Naive B cell (primary cell): Measurements from ENCODE around the gene C4orf50. TPM values are rescaled to one million over a fixed set of nuclear protein-coding genes. Genes with fewer than 3 reads are reported as not detected.

Experiments used
- ATAC-seq, 2 donors: fragments of 150-1000 bp; cut with Tn5 transposase; 2 replicates each; pipeline ENCODE4 v1.10.0; 2021; ENCODE audit warnings: low read depth in 2 of 2, mild to moderate bottlenecking in 2 of 2, moderate library complexity in 2 of 2
- DNase-seq: peaks from one replicate; pipeline ENCODE4 v3.0.0; 2022
- H3K27ac Mint-ChIP-seq, 6 donors: one replicate each; pipeline ENCODE4 v1.8.0; 2020 to 2022; ENCODE audit warnings: mild to moderate bottlenecking in 6 of 6, mixed read lengths in 6 of 6, moderate library complexity in 5 of 6, inconsistent platforms in 2 of 6
- H3K27me3 Mint-ChIP-seq, 3 donors: one replicate each; pipeline ENCODE4 v1.8.0; 2021 to 2022; ENCODE audit warnings: mixed read lengths in 3 of 3, mild to moderate bottlenecking in 1 of 3
- H3K36me3 Mint-ChIP-seq, 2 donors: one replicate each; pipeline ENCODE4 v1.8.0; 2020 to 2022; ENCODE audit warnings: mixed read lengths in 2 of 2, inconsistent platforms in 1 of 2, mild to moderate bottlenecking in 1 of 2
- H3K4me1 Mint-ChIP-seq, 3 donors: one replicate each; pipeline ENCODE4 v1.8.0; 2020 to 2022; ENCODE audit warnings: mixed read lengths in 3 of 3, inconsistent platforms in 1 of 3, mild to moderate bottlenecking in 1 of 3, moderate library complexity in 1 of 3
- H3K4me3 Mint-ChIP-seq, 8 donors: one replicate each; pipeline ENCODE4 v1.8.0; 2020 to 2022; ENCODE audit warnings: mild to moderate bottlenecking in 8 of 8, mixed read lengths in 8 of 8, moderate library complexity in 8 of 8, inconsistent platforms in 2 of 8
- H3K9me3 Mint-ChIP-seq, 7 donors: one replicate each; pipeline ENCODE4 v1.8.0; 2020 to 2022; ENCODE audit warnings: mixed read lengths in 7 of 7, mild to moderate bottlenecking in 5 of 7, inconsistent platforms in 2 of 7, moderate library complexity in 1 of 7
- polyA plus RNA-seq, 6 donors: library from polyadenylated mRNA; unstranded; fragments of 300-500 nt; fragmentation: Illumina TruSeq; gene quantifications; one replicate each; pipeline ENCODE4 v1.2.3, GENCODE V29; 2021; ENCODE audit warnings: low read depth in 6 of 6

Gene C4orf50
- polyA plus RNA-seq, 6 donors from 2014 or later = not detected

- peaks cover 7 to 26% (median 15%) of the 10 kb centered on the region in 3 donors for H3K27me3 Mint-ChIP-seq
- no peaks in the 10 kb centered on the region for H3K36me3 Mint-ChIP-seq
- H3K9me3 Mint-ChIP-seq = peaks cover 0 to 6% (median 3%) of the 10 kb centered on the region in 7 donors
- peaks cover 4 to 10% (median 9%) of the 10 kb centered on the region in 3 donors for H3K4me1 Mint-ChIP-seq
- DNase-seq = no peak
- peak overlapping the region in 1 of 8 donors; percentile 45 for H3K4me3 Mint-ChIP-seq
- ATAC-seq = no peak
- peak overlapping the region in 1 of 6 donors; percentile 63 for H3K27ac Mint-ChIP-seq
Observed at GRCh38 chr4:5928274-5928673, 90.0 kb downstream of the C4orf50 start.

- H3K4me3 Mint-ChIP-seq = peak overlapping the region in 3 of 8 donors; percentile 5 to 55 (median 30)
- H3K4me1 Mint-ChIP-seq = peaks cover 4 to 10% (median 9%) of the 10 kb centered on the region in 3 donors
- H3K27me3 Mint-ChIP-seq = peaks cover 12 to 26% (median 15%) of the 10 kb centered on the region in 3 donors
- DNase-seq = no peak
- H3K9me3 Mint-ChIP-seq = peaks cover 0 to 6% (median 3%) of the 10 kb centered on the region in 7 donors
- no peak for ATAC-seq
- peak overlapping the region in 1 of 6 donors; percentile 32 for H3K27ac Mint-ChIP-seq
- no peaks in the 10 kb centered on the region for H3K36me3 Mint-ChIP-seq
Observed at GRCh38 chr4:5927747-5928146, 90.5 kb downstream of the C4orf50 start.

- DNase-seq = no peak
Observed at GRCh38 chr4:5927116-5927515, 91.1 kb downstream of the C4orf50 start.

GRCh38 chr4:5926598-5926997, 91.6 kb downstream of the C4orf50 start:
- Mint-ChIP-seq H3K4me3 (no peak overlapping the region), H3K9me3 (peaks cover 0 to 6% (median 3%) of the 10 kb centered on the region in 7 donors), H3K27me3 (peaks cover 17 to 25% (median 22%) of the 10 kb centered on the region in 3 donors), H3K4me1 (peaks cover 4 to 10% (median 9%) of the 10 kb centered on the region in 3 donors), H3K36me3 (no peaks in the 10 kb centered on the region), H3K27ac (peak overlapping the region in 1 of 6 donors; percentile 8)
- no peak for ATAC-seq
- no peak for DNase-seq

More at GRCh38 chr4:5927116-5927515, 91.1 kb downstream of the C4orf50 start:
- peaks cover 4 to 10% (median 9%) of the 10 kb centered on the region in 3 donors for H3K4me1 Mint-ChIP-seq
- no peak overlapping the region for H3K27ac Mint-ChIP-seq
- no peaks in the 10 kb centered on the region for H3K36me3 Mint-ChIP-seq
- H3K4me3 Mint-ChIP-seq = no peak overlapping the region
- peaks cover 14 to 26% (median 21%) of the 10 kb centered on the region in 3 donors for H3K27me3 Mint-ChIP-seq
- H3K9me3 Mint-ChIP-seq = peaks cover 0 to 6% (median 3%) of the 10 kb centered on the region in 7 donors
- ATAC-seq = no peak

GRCh38 chr4:5925419-5926200, 92.6 kb downstream of the C4orf50 start:
- Mint-ChIP-seq H3K27me3 (peaks cover 23 to 29% (median 24%) of the 10 kb centered on the region in 3 donors), H3K36me3 (no peaks in the 10 kb centered on the region), H3K9me3 (peaks cover 0 to 6% (median 3%) of the 10 kb centered on the region in 7 donors), H3K4me1 (peaks cover 4 to 10% (median 9%) of the 10 kb centered on the region in 3 donors), H3K4me3 (peak overlapping the region in 1 of 8 donors; percentile 76), H3K27ac (no peak overlapping the region)
- ATAC-seq = no peak
- DNase-seq = no peak

- H3K27ac Mint-ChIP-seq = no peak overlapping the region
- H3K27me3 Mint-ChIP-seq = peaks cover 25 to 33% (median 26%) of the 10 kb centered on the region in 3 donors
- peaks cover 4 to 10% (median 9%) of the 10 kb centered on the region in 3 donors for H3K4me1 Mint-ChIP-seq
- ATAC-seq (no peak), DNase-seq (no peak)
- H3K36me3 Mint-ChIP-seq = peaks cover 0 to 4% of the 10 kb centered on the region in 2 donors
- peaks cover 0 to 6% (median 3%) of the 10 kb centered on the region in 7 donors for H3K9me3 Mint-ChIP-seq
- peak overlapping the region in 2 of 8 donors; percentile 29 to 74 for H3K4me3 Mint-ChIP-seq
Observed at GRCh38 chr4:5924461-5925125, 93.6 kb downstream of the C4orf50 start.

- peaks cover 29 to 43% (median 34%) of the 10 kb centered on the region in 3 donors for H3K27me3 Mint-ChIP-seq
- H3K36me3 Mint-ChIP-seq = peaks cover 0 to 4% of the 10 kb centered on the region in 2 donors
- no peak for DNase-seq
- ATAC-seq = no peak
- no peak overlapping the region for H3K27ac Mint-ChIP-seq
- peaks cover 0 to 6% (median 3%) of the 10 kb centered on the region in 7 donors for H3K9me3 Mint-ChIP-seq
- no peak overlapping the region for H3K4me3 Mint-ChIP-seq
- peaks cover 4 to 11% (median 10%) of the 10 kb centered on the region in 3 donors for H3K4me1 Mint-ChIP-seq
Observed at GRCh38 chr4:5923376-5923775, 94.9 kb downstream of the C4orf50 start.

- no peak for ATAC-seq
- H3K36me3 Mint-ChIP-seq = peaks cover 0 to 4% of the 10 kb centered on the region in 2 donors
- peaks cover 0 to 5% (median 3%) of the 10 kb centered on the region in 7 donors for H3K9me3 Mint-ChIP-seq
- H3K4me3 Mint-ChIP-seq = no peak overlapping the region
- DNase-seq = no peak
- H3K27me3 Mint-ChIP-seq = peaks cover 33 to 43% (median 34%) of the 10 kb centered on the region in 3 donors
- peaks cover 4 to 14% (median 7%) of the 10 kb centered on the region in 3 donors for H3K4me1 Mint-ChIP-seq
- H3K27ac Mint-ChIP-seq = no peak overlapping the region
Observed at GRCh38 chr4:5922556-5922955, 95.7 kb downstream of the C4orf50 start.

GRCh38 chr4:5921981-5922380, 96.2 kb downstream of the C4orf50 start:
- H3K36me3 Mint-ChIP-seq = peaks cover 0 to 4% of the 10 kb centered on the region in 2 donors
- no peak for DNase-seq
- no peak overlapping the region for H3K4me3 Mint-ChIP-seq
- H3K27me3 Mint-ChIP-seq = peaks cover 34 to 43% (median 34%) of the 10 kb centered on the region in 3 donors
- peaks cover 1 to 13% (median 4%) of the 10 kb centered on the region in 3 donors for H3K4me1 Mint-ChIP-seq
- ATAC-seq = no peak
- H3K27ac Mint-ChIP-seq = no peak overlapping the region
- H3K9me3 Mint-ChIP-seq = peaks cover 0 to 4% (median 0%) of the 10 kb centered on the region in 7 donors

GRCh38 chr4:5921101-5921980, 96.9 kb downstream of the C4orf50 start:
- no peak for ATAC-seq
- no peak for DNase-seq
- Mint-ChIP-seq H3K27me3 (peaks cover 34 to 43% (median 34%) of the 10 kb centered on the region in 3 donors), H3K27ac (no peak overlapping the region), H3K4me1 (peaks cover 5 to 19% (median 6%) of the 10 kb centered on the region in 3 donors), H3K36me3 (peaks cover 0 to 4% of the 10 kb centered on the region in 2 donors), H3K4me3 (no peak overlapping the region), H3K9me3 (peaks cover 0 to 3% (median 0%) of the 10 kb centered on the region in 7 donors)

- no peak overlapping the region for H3K27ac Mint-ChIP-seq
- no peak for DNase-seq
- no peak for ATAC-seq
- H3K4me3 Mint-ChIP-seq = no peak overlapping the region
- H3K4me1 Mint-ChIP-seq = peaks cover 6 to 26% (median 13%) of the 10 kb centered on the region in 3 donors
- H3K36me3 Mint-ChIP-seq = peaks cover 0 to 4% of the 10 kb centered on the region in 2 donors
- H3K9me3 Mint-ChIP-seq = peaks cover 0 to 4% (median 0%) of the 10 kb centered on the region in 7 donors
- H3K27me3 Mint-ChIP-seq = peaks cover 34 to 49% (median 34%) of the 10 kb centered on the region in 3 donors
Observed at GRCh38 chr4:5919571-5919970, 98.7 kb downstream of the C4orf50 start.

GRCh38 chr4:5919044-5919443, 99.2 kb downstream of the C4orf50 start:
- Mint-ChIP-seq H3K4me1 (peaks cover 6 to 26% (median 13%) of the 10 kb centered on the region in 3 donors), H3K27ac (no peak overlapping the region), H3K36me3 (peaks cover 0 to 4% of the 10 kb centered on the region in 2 donors), H3K9me3 (peaks cover 0 to 4% (median 0%) of the 10 kb centered on the region in 7 donors), H3K27me3 (peaks cover 34 to 49% (median 34%) of the 10 kb centered on the region in 3 donors), H3K4me3 (peak overlapping the region in 1 of 8 donors; percentile 52)
- ATAC-seq (no peak), DNase-seq (no peak)
